Naive thymus-derived CD8-positive, alpha-beta T cell (primary cell): ENCODE data around the gene IER2. TPM values are rescaled to one million over a fixed set of nuclear protein-coding genes. Genes with fewer than 3 reads are reported as not detected.
A peak's percentile ranks its signal among the peaks of the same experiment; 100 is the strongest.
"Not testable (repeated sequence)": the region's sequence is repeated elsewhere in the genome, so short reads cannot be mapped to it uniquely, and the experiment has no call there.

Source experiments
- ATAC-seq, 2 donors: fragments of 150-1000 bp; cut with Tn5 transposase in 1 of 2; sonication (Bioruptor Pico), chemical (Tn5 transposase) in 1 of 2; 1 replicate in 1 of 2; 2 replicates in 1 of 2; pipeline ENCODE4 v1.10.0; 2021; ENCODE audit warnings: mild to moderate bottlenecking in 2 of 2, moderate library complexity in 2 of 2
- POLR2A ChIA-PET: fragments of 350-600 bp; sonication (Branson Sonifier 250); formaldehyde crosslinking; loops from one replicate; lab custom pipeline; 2021; ENCODE audit warnings: antibody characterized with exemption; lab: Charles Lee
- DNase-seq, 10 donors: peaks; one replicate each; pipeline versions ENCODE4 v3.0.0 to v3.0.0-alpha.2; 2020 to 2022
- H3K27ac Mint-ChIP-seq, 10 donors: one replicate each; pipeline ENCODE4 v1.8.0; 2020 to 2022; ENCODE audit warnings: mild to moderate bottlenecking in 10 of 10, mixed read lengths in 10 of 10, moderate library complexity in 4 of 10, inconsistent platforms in 1 of 10
- H3K27me3 Mint-ChIP-seq, 5 donors: one replicate each; pipeline ENCODE4 v1.8.0; 2021 to 2022; ENCODE audit warnings: mixed read lengths in 5 of 5
- H3K36me3 Mint-ChIP-seq, 3 donors: one replicate each; pipeline ENCODE4 v1.8.0; 2020 to 2022; ENCODE audit warnings: mixed read lengths in 3 of 3, mild to moderate bottlenecking in 2 of 3, inconsistent platforms in 1 of 3
- H3K4me1 Mint-ChIP-seq, 4 donors: one replicate each; pipeline ENCODE4 v1.8.0; 2021 to 2022; ENCODE audit warnings: mixed read lengths in 4 of 4
- H3K4me3 Mint-ChIP-seq, 10 donors: one replicate each; pipeline ENCODE4 v1.8.0; 2020 to 2022; ENCODE audit warnings: mild to moderate bottlenecking in 10 of 10, mixed read lengths in 10 of 10, moderate library complexity in 6 of 10, inconsistent platforms in 1 of 10
- H3K9me3 Mint-ChIP-seq, 9 donors: one replicate each; pipeline ENCODE4 v1.8.0; 2020 to 2022; ENCODE audit warnings: mixed read lengths in 9 of 9, mild to moderate bottlenecking in 3 of 9, inconsistent platforms in 1 of 9, moderate library complexity in 1 of 9
- polyA plus RNA-seq, 3 donors: library from polyadenylated mRNA; unstranded; fragments of 300-500 nt; fragmentation: Illumina TruSeq; gene quantifications; one replicate each; pipeline ENCODE4 v1.2.3, GENCODE V29; 2021
- total RNA-seq, 8 experiments: library from RNA in 2 of 8; stranded (reverse) in 2 of 8; gene quantifications; one replicate each; pipeline ENCODE4 v1.2.3 and lab custom pipeline; 2021 to 2026

The IER2 gene
- total and polyA plus RNA-seq, 5 experiments from 2014 or later, result 100 to 162 (median 107) TPM

- no peak for ATAC-seq
- POLR2A ChIA-PET, result no interaction called here
Observed at GRCh38 chr19:13133241-13133870, 16.9 kb upstream of the IER2 start.

DNA sequence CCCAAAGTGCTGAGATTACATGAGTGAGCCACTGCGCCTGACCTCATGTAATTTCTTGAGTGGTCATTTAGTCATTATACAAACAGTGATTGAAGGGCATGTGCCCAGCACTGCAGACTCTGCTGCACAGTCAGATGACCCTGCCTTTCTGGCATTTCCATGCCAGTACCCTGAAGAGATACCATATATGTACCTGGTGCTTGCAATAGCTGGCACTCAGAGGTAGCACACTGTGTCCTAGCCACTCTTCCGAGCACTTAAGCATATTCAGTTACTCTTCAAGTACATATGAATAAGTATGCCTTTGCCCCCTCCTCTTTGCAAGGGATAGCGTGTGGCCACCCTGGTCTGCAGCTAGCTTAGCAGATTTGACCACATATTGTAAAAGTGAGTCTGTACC is 15.6 kb upstream of the IER2 start:
- no peaks in the 10 kb centered on the region for H3K9me3 Mint-ChIP-seq
- no peak for DNase-seq
- H3K4me3 Mint-ChIP-seq, result no peak overlapping the region
- H3K36me3 Mint-ChIP-seq, result peaks cover 0 to 39% (median 0%) of the 10 kb centered on the region in 3 donors
- no peak for ATAC-seq
- no peaks in the 10 kb centered on the region for H3K27me3 Mint-ChIP-seq
- POLR2A ChIA-PET, result interaction anchor here (1.3 kb wide), 1 partner anchor 11 kb away, joined by 5 read pairs; no protein-coding TSS in a partner anchor
- H3K27ac Mint-ChIP-seq, result peak overlapping the region in 4 of 10 donors; percentile 6 to 73 (median 14)
- peaks cover 12 to 27% (median 24%) of the 10 kb centered on the region in 4 donors for H3K4me1 Mint-ChIP-seq

More at GRCh38 chr19:13133241-13133870, 16.9 kb upstream of the IER2 start:
- Mint-ChIP-seq H3K9me3 (no peaks in the 10 kb centered on the region), H3K27ac (peak overlapping the region in 3 of 10 donors; percentile 40 to 80 (median 58)), H3K4me1 (peaks cover 17 to 31% (median 29%) of the 10 kb centered on the region in 4 donors), H3K4me3 (no peak overlapping the region), H3K27me3 (no peaks in the 10 kb centered on the region), H3K36me3 (peaks cover 0 to 35% (median 0%) of the 10 kb centered on the region in 3 donors)
- DNase-seq, result no peak

DNA sequence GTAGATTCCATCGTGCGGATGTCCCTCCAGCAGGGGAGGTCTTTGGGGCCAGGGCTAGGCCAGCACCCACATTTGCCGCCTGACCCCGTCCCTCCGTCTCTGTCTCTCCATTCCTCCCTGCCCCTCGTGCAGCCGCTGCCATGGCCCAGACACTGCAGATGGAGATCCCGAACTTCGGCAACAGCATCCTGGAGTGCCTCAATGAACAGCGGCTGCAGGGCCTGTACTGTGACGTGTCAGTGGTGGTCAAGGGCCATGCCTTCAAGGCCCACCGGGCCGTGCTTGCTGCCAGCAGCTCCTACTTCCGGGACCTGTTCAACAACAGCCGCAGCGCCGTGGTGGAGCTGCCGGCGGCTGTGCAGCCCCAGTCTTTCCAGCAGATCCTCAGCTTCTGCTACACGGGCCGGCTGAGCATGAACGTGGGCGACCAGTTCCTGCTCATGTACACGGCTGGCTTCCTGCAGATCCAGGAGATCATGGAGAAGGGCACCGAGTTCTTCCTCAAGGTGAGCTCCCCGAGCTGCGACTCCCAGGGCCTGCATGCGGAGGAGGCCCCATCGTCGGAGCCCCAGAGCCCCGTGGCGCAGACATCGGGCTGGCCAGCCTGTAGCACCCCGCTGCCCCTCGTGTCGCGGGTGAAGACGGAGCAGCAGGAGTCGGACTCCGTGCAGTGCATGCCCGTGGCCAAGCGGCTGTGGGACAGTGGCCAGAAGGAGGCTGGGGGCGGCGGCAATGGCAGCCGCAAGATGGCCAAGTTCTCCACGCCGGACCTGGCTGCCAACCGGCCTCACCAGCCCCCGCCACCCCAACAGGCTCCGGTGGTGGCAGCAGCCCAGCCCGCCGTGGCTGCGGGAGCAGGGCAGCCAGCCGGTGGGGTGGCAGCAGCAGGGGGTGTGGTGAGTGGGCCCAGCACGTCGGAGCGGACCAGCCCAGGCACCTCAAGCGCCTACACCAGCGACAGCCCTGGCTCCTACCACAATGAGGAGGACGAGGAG is 14.8 kb upstream of the IER2 start:
- POLR2A ChIA-PET, result interaction anchor here (1.3 kb wide), 1 partner anchor 11 kb away, joined by 5 read pairs; no protein-coding TSS in a partner anchor
- Mint-ChIP-seq H3K4me3 (no peak overlapping the region), H3K9me3 (no peaks in the 10 kb centered on the region), H3K27ac (no peak overlapping the region), H3K4me1 (peaks cover 12 to 27% (median 24%) of the 10 kb centered on the region in 4 donors), H3K27me3 (no peaks in the 10 kb centered on the region), H3K36me3 (peaks cover 0 to 42% (median 0%) of the 10 kb centered on the region in 3 donors)
- ATAC-seq (no peak), DNase-seq (no peak)

DNA sequence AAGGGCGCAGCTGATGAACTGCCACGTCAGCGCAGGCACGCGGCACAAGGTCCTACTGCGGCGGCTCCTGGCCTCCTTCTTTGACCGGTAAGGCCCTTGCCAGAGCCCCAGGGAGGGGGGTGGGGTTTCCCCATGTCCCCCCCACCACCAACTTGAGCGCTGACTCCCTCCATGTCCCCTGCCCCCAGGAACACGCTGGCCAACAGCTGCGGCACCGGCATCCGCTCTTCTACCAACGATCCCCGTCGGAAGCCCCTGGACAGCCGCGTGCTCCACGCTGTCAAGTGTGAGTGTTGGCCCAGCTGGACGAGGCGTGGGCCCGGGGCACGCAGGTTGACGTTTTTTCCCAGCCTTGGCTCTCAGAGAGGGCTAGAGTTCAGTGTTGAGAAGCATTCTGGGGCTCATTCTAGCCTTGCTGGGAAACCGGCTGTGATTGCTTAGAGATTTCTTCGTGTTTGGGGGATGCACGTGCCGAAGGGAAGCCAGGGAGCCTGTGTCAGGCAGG is 12.9 kb upstream of the IER2 start:
- POLR2A ChIA-PET, result no interaction called here
- Mint-ChIP-seq H3K9me3 (no peaks in the 10 kb centered on the region), H3K4me1 (peaks cover 11 to 17% (median 13%) of the 10 kb centered on the region in 4 donors), H3K27ac (peak overlapping the region in 1 of 10 donors; percentile 27), H3K4me3 (no peak overlapping the region), H3K27me3 (no peaks in the 10 kb centered on the region), H3K36me3 (peaks cover 0 to 39% (median 0%) of the 10 kb centered on the region in 3 donors)
- ATAC-seq (no peak), DNase-seq (no peak)

- Mint-ChIP-seq H3K27ac (peak overlapping the region in 1 of 10 donors; percentile 69), H3K27me3 (no peaks in the 10 kb centered on the region), H3K9me3 (no peaks in the 10 kb centered on the region), H3K4me3 (no peak overlapping the region), H3K4me1 (peaks cover 3 to 8% (median 5%) of the 10 kb centered on the region in 4 donors), H3K36me3 (peaks cover 0 to 34% (median 0%) of the 10 kb centered on the region in 3 donors)
- POLR2A ChIA-PET, result no interaction called here
- no peak for DNase-seq
- no peak for ATAC-seq
Observed at GRCh38 chr19:13138171-13138915, 11.9 kb upstream of the IER2 start.

DNA sequence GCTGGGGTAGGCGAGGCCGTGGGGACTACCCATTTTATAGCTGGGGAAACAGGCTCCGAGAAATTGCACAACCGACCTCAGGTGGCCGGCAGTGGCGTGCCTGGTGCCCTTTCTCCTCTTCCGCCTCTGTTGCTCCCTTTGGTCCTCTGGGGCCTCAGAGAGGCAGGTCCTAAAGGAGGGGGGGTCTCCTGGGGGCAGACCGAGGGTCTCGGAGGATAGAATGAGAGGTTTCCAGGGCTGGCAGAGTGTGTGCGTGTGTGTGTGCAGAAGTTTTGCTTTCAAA is 11.4 kb upstream of the IER2 start:
- no peak overlapping the region for H3K27ac Mint-ChIP-seq
- peaks cover 0 to 5% (median 2%) of the 10 kb centered on the region in 4 donors for H3K4me1 Mint-ChIP-seq
- H3K4me3 Mint-ChIP-seq, result no peak overlapping the region
- H3K27me3 Mint-ChIP-seq, result no peaks in the 10 kb centered on the region
- POLR2A ChIA-PET, result no interaction called here
- no peak for DNase-seq
- ATAC-seq, result no peak
- no peaks in the 10 kb centered on the region for H3K9me3 Mint-ChIP-seq
- peaks cover 0 to 38% (median under 1%) of the 10 kb centered on the region in 3 donors for H3K36me3 Mint-ChIP-seq

DNA sequence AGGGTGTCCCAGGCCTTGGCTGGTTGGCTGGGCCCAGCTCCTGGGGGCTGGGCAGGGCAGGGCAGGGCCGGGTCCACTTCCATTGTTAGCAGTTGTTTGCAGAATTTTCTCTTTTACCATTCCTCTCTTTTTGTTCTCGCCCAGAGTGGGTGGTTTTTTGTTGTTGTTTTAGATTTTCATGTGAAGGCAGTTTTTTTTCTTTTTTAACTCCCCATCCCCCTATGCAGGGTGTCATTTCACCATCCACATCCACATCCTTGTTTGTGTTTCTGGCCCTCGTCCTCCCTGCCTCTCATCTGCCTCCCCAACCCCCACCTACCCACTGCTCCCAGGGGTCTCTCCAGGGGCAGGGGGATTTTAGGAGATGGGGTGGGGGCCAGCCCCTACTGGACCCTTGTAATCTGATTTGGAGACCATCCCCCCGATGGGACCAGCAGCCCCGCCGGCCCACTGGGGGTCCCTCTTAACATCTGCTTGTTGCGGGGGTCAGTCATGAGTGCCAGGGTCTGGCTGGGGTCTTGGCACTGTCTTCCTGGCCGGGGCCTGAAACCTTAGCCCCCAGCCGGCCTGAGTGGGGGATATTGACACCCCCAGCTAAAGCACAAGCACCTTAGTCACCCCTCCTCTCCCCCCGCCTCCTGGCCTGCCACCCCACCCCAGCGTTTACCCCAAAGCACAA is 10.4 kb upstream of the IER2 start:
- no peak for DNase-seq
- ATAC-seq, result no peak
- peak overlapping the region in 1 of 10 donors; percentile 63 for H3K27ac Mint-ChIP-seq
- H3K27me3 Mint-ChIP-seq, result no peaks in the 10 kb centered on the region
- no peak overlapping the region for H3K4me3 Mint-ChIP-seq
- peaks cover 0 to 5% (median under 1%) of the 10 kb centered on the region in 4 donors for H3K4me1 Mint-ChIP-seq
- no peaks in the 10 kb centered on the region for H3K9me3 Mint-ChIP-seq
- H3K36me3 Mint-ChIP-seq, result peaks cover 0 to 37% (median 2%) of the 10 kb centered on the region in 3 donors
- POLR2A ChIA-PET, result no interaction called here

DNA sequence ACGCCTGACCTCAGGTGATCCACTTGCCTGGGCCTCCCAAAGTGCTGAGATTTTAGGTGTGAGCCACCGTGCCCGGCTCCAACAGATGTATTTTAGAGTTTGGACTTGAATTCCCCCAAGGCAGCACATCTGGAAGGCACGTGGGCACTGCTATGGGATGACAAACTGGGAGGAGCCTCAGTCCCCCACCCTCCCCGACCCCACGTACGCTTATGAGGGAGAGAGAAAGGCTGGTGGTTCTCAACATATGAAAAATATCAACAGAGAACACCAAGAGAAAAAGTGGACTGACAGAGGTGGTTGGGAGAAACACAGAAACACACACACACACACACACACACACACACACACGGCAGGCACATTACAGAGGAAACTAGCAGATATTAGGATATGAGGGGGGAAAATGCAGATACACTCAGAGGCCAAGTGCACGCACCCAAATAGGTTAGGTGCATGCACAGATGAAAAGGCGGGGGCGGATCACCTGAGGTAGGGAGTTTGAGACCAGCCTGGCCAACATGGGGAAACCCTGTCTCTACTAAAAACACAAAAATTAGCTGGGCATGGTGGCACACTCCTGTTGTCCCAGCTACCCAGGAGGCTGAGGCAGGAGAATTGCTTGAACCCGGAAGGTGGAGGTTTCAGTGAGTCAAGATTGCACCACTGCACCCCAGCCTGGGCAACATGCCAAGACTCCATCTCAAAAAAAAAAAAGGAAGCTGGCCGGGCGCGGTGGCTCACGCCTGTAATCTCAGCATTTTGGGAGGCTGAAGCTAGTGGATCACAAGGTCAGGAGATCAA is 3.2 kb upstream of the IER2 start:
- no peak for ATAC-seq
- DNase-seq, result no peak
- Mint-ChIP-seq H3K27me3 (no peaks in the 10 kb centered on the region), H3K36me3 (peaks cover 0 to 10% (median 2%) of the 10 kb centered on the region in 3 donors), H3K4me3 (peak overlapping the region in 2 of 10 donors; percentile 43 to 45), H3K27ac (peak overlapping the region in 2 of 10 donors; percentile 18 to 21), H3K4me1 (peaks cover 16 to 33% (median 24%) of the 10 kb centered on the region in 4 donors), H3K9me3 (peaks cover 0 to 2% (median 0%) of the 10 kb centered on the region in 9 donors)
- POLR2A ChIA-PET, result interaction anchor here (0.7 to 13.4 kb wide), 3 partner anchors 9 to 89 kb away, joined by 5 to 918 read pairs (median 8); no protein-coding TSS in a partner anchor

DNA sequence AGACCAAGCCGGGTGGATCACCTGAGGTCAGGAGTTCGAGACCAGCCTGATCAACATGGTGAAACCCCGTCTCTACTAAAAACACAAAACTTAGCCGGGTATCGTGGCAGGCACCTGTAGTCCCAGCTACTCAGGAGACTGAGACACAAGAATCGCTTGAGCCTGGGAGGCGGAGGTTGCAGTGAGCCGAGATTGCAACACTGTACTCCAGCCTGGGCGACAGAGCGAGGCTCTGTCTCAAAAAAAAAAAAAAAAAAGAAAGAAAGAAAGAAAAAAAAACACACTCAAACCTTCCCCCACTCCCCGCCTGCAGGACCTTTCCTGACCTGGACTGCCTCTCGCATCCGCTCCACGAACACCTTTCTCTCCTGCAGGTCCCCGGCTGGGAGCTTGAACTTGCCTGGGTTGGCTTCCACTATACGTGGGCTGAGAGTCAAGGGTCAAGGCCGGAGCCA is 1.0 kb upstream of the IER2 start:
- DNase-seq, result peak in 1 of 10 donors; percentile 10
- not testable (repeated sequence) for H3K9me3 Mint-ChIP-seq, ATAC-seq, H3K27me3 Mint-ChIP-seq
- H3K36me3 Mint-ChIP-seq, result peaks cover 4 to 14% (median 9%) of the 10 kb centered on the region in 3 donors
- peak overlapping the region; percentile 88 to 99 (median 98) for H3K4me3 Mint-ChIP-seq
- H3K4me1 Mint-ChIP-seq, result peaks cover 22 to 44% (median 26%) of the 10 kb centered on the region in 4 donors
- peak overlapping the region; percentile 2 to 89 (median 60) for H3K27ac Mint-ChIP-seq
- POLR2A ChIA-PET, result interaction anchor here (0.6 to 13.4 kb wide), 5 partner anchors 23 to 126 kb away, joined by 3 to 918 read pairs (median 5); no protein-coding TSS in a partner anchor

GRCh38 chr19:13149628-13150186 is 504 bp upstream of the IER2 start:
- H3K27ac Mint-ChIP-seq, result peak overlapping the region; percentile 60 to 100 (median 98)
- H3K27me3 Mint-ChIP-seq, result peaks cover 0 to 3% (median 0%) of the 10 kb centered on the region in 5 donors
- DNase-seq (peak in 2 of 10 donors; percentile 11 to 36), ATAC-seq (peak; percentile 1 to 11)
- H3K36me3 Mint-ChIP-seq, result peaks cover 9 to 19% (median 14%) of the 10 kb centered on the region in 3 donors
- H3K9me3 Mint-ChIP-seq, result peaks cover 0 to 8% (median 0%) of the 10 kb centered on the region in 9 donors
- POLR2A ChIA-PET, result interaction anchor here (0.9 to 13.4 kb wide), 11 partner anchors 8 to 357 kb away, joined by 3 to 918 read pairs (median 6); partner anchors contain the start of gene NACC1
- peak overlapping the region; percentile 93 to 99 (median 98) for H3K4me3 Mint-ChIP-seq
- H3K4me1 Mint-ChIP-seq, result peaks cover 22 to 44% (median 25%) of the 10 kb centered on the region in 4 donors
